Left renal pelvis (tissue), 4 donors: ENCODE data around the gene MCTP2. TPM values are rescaled to one million over a fixed set of nuclear protein-coding genes. Genes with fewer than 3 reads are reported as not detected.

ENCODE experiments used
- DNase-seq, 4 donors: peaks; one replicate each; pipeline ENCODE4 v3.0.0-alpha.2; 2013; ENCODE audit warnings: low read depth in 4 of 4, low spot score in 3 of 4
- polyA plus RNA-seq, 4 donors: library from polyadenylated mRNA; unstranded; fragments of 120-200 nt; gene quantifications; one replicate each; pipeline ENCODE4 v1.2.1, GENCODE V29; 2013; ENCODE audit not compliant: insufficient read length in 4 of 4

The MCTP2 gene
- polyA plus RNA-seq, 4 donors, result 18.8 to 52.3 (median 22.7) TPM

- no peak for DNase-seq
Observed at GRCh38 chr15:94295275-94295674, 63.9 kb downstream of the MCTP2 start.

GRCh38 chr15:94296717-94297116 lies 65.4 kb downstream of the MCTP2 start:
- DNase-seq, result no peak

- peak in 2 of 4 donors; percentile 8 to 16 for DNase-seq
Observed at GRCh38 chr15:94297558-94297957, 66.2 kb downstream of the MCTP2 start.

- DNase-seq, result no peak
Observed at GRCh38 chr15:94298364-94298763, 67.0 kb downstream of the MCTP2 start.

- DNase-seq, result no peak
Observed at GRCh38 chr15:94300612-94301011, 69.3 kb downstream of the MCTP2 start.

- DNase-seq, result no peak
Observed at GRCh38 chr15:94305133-94305532, 73.8 kb downstream of the MCTP2 start.

GRCh38 chr15:94306700-94307650 lies 75.6 kb downstream of the MCTP2 start:
- no peak for DNase-seq

- no peak for DNase-seq
Observed at GRCh38 chr15:94312946-94313345, 81.6 kb downstream of the MCTP2 start.

GRCh38 chr15:94314639-94315038 lies 83.3 kb downstream of the MCTP2 start:
- no peak for DNase-seq

- no peak for DNase-seq
Observed at GRCh38 chr15:94317211-94317610, 85.8 kb downstream of the MCTP2 start.

- DNase-seq, result no peak
Observed at GRCh38 chr15:94322141-94322540, 90.8 kb downstream of the MCTP2 start.

GRCh38 chr15:94323076-94323475 lies 91.7 kb downstream of the MCTP2 start:
- no peak for DNase-seq

GRCh38 chr15:94324117-94324826 lies 92.9 kb downstream of the MCTP2 start:
- DNase-seq, result peak; percentile 41 to 47 (median 46)

GRCh38 chr15:94324835-94325767 lies 93.7 kb downstream of the MCTP2 start:
- DNase-seq, result no peak

- DNase-seq, result no peak
Observed at GRCh38 chr15:94327356-94327936, 96.1 kb downstream of the MCTP2 start.

- DNase-seq, result no peak
Observed at GRCh38 chr15:94331731-94332130, 100.4 kb downstream of the MCTP2 start.

- no peak for DNase-seq
Observed at GRCh38 chr15:94335616-94336015, 104.3 kb downstream of the MCTP2 start.

GRCh38 chr15:94336817-94337467 lies 105.6 kb downstream of the MCTP2 start:
- DNase-seq, result no peak

- DNase-seq, result no peak
Observed at GRCh38 chr15:94338243-94338846, 107.0 kb downstream of the MCTP2 start.
